Activated naive CD4-positive, alpha-beta T cell treated with anti-CD3 and anti-CD28 coated beads for 36 hours (primary cell): ENCODE results near the gene LRRC43. TPM values are rescaled to one million over a fixed set of nuclear protein-coding genes. Genes with fewer than 3 reads are reported as not detected.

ENCODE experiments used
- CTCF ChIA-PET: fragments of 350-600 bp; sonication (Branson Sonifier 250); formaldehyde crosslinking; loops from one replicate; lab custom pipeline; 2021; ENCODE audit warnings: antibody characterized with exemption; lab: Charles Lee
- DNase-seq: peaks from one replicate; pipeline ENCODE4 v3.0.0-alpha.2; 2020
- H3K27ac Mint-ChIP-seq: one replicate; pipeline ENCODE4 v1.8.0; 2021; ENCODE audit warnings: mild to moderate bottlenecking, mixed read lengths
- H3K27me3 Mint-ChIP-seq: one replicate; pipeline ENCODE4 v1.8.0; 2021; ENCODE audit warnings: low read depth, mixed read lengths
- H3K36me3 Mint-ChIP-seq: one replicate; pipeline ENCODE4 v1.8.0; 2021; ENCODE audit warnings: low read depth, mixed read lengths
- H3K4me1 Mint-ChIP-seq: one replicate; pipeline ENCODE4 v1.8.0; 2021; ENCODE audit warnings: low read depth, mixed read lengths
- H3K4me3 Mint-ChIP-seq: one replicate; pipeline ENCODE4 v1.8.0; 2021; ENCODE audit warnings: mild to moderate bottlenecking, moderate library complexity, mixed read lengths
- H3K9me3 Mint-ChIP-seq: one replicate; pipeline ENCODE4 v1.8.0; 2021; ENCODE audit warnings: mixed read lengths
- intact Hi-C: fragments of 100-400 bp; cut with micrococcal nuclease; formaldehyde crosslinking; loops from one replicate; pipeline ENCODE4 v1.15.1; 2023
- total RNA-seq, 2 experiments: library from RNA; stranded (reverse); gene quantifications; one replicate each; pipeline ENCODE4 v1.2.3, GENCODE V29; 2021

LRRC43 gene
- under 1 TPM in 1 of 2 experiments, not detected in 1; 0.60 TPM for total RNA-seq

- Mint-ChIP-seq H3K4me1 (peaks cover 7% of the 10 kb centered on the region), H3K9me3 (no peaks in the 10 kb centered on the region), H3K4me3 (peak within 1 kb of the TSS; percentile 75), H3K27ac (no peak within 1 kb of the TSS), H3K36me3 (no peaks in the 10 kb centered on the region), H3K27me3 (peaks cover 7% of the 10 kb centered on the region)
- CTCF ChIA-PET = interaction anchor here (0.6 to 1.5 kb wide), 2 partner anchors 53 to 748 kb away, joined by 3 to 4 read pairs; no protein-coding TSS in a partner anchor
- intact Hi-C loops = no loop called here
- DNase-seq = peak; percentile 44
These were observed at the start of gene LRRC43 for GRCh38 chr12:122182887-122183587. Gene LRRC43, plus strand, starts transcription at chr12:122183123. Its CDS starts 22 bp downstream, at chr12:122183145.

- intact Hi-C loops = no loop called here
- CTCF ChIA-PET = interaction anchor here (1.0 to 1.9 kb wide), 3 partner anchors 10 to 70 kb away, joined by 4 to 11 read pairs (median 4); no protein-coding TSS in a partner anchor
- Mint-ChIP-seq H3K36me3 (peaks cover 2% of the 10 kb centered on the region), H3K9me3 (no peaks in the 10 kb centered on the region), H3K4me3 (no peak overlapping the region), H3K27ac (no peak overlapping the region), H3K4me1 (no peaks in the 10 kb centered on the region), H3K27me3 (no peaks in the 10 kb centered on the region)
- no peak for DNase-seq
These were observed 49.6 kb upstream of the LRRC43 start for GRCh38 chr12:122133192-122133950.

- H3K36me3 Mint-ChIP-seq = peaks cover 2% of the 10 kb centered on the region
- CTCF ChIA-PET = no interaction called here
These were observed 47.4 kb upstream of the LRRC43 start for GRCh38 chr12:122135437-122136031.

GRCh38 chr12:122137229-122137628, 45.7 kb upstream of the LRRC43 start:
- no peaks in the 10 kb centered on the region for H3K27me3 Mint-ChIP-seq
- H3K9me3 Mint-ChIP-seq = no peaks in the 10 kb centered on the region
- CTCF ChIA-PET = no interaction called here
- H3K27ac Mint-ChIP-seq = no peak overlapping the region
- DNase-seq = no peak
- peaks cover 2% of the 10 kb centered on the region for H3K36me3 Mint-ChIP-seq
- no peak overlapping the region for H3K4me3 Mint-ChIP-seq
- intact Hi-C loops = no loop called here
- no peaks in the 10 kb centered on the region for H3K4me1 Mint-ChIP-seq

More at GRCh38 chr12:122135437-122136031, 47.4 kb upstream of the LRRC43 start:
- no peak for DNase-seq
- intact Hi-C loops = no loop called here
- H3K27ac Mint-ChIP-seq = no peak overlapping the region
- H3K4me3 Mint-ChIP-seq = no peak overlapping the region
- no peaks in the 10 kb centered on the region for H3K9me3 Mint-ChIP-seq
- H3K27me3 Mint-ChIP-seq = no peaks in the 10 kb centered on the region
- H3K4me1 Mint-ChIP-seq = no peaks in the 10 kb centered on the region

GRCh38 chr12:122137681-122138080, 45.2 kb upstream of the LRRC43 start:
- no peak overlapping the region for H3K27ac Mint-ChIP-seq
- peaks cover 2% of the 10 kb centered on the region for H3K36me3 Mint-ChIP-seq
- no peaks in the 10 kb centered on the region for H3K4me1 Mint-ChIP-seq
- no peak overlapping the region for H3K4me3 Mint-ChIP-seq
- DNase-seq = no peak
- no peaks in the 10 kb centered on the region for H3K27me3 Mint-ChIP-seq
- no peaks in the 10 kb centered on the region for H3K9me3 Mint-ChIP-seq
- intact Hi-C loops = no loop called here
- CTCF ChIA-PET = interaction anchor here (0.6 kb wide), 1 partner anchor 137 kb away, joined by 3 read pairs; no protein-coding TSS in a partner anchor

GRCh38 chr12:122138181-122138580, 44.7 kb upstream of the LRRC43 start:
- Mint-ChIP-seq H3K27ac (no peak overlapping the region), H3K27me3 (no peaks in the 10 kb centered on the region), H3K4me1 (no peaks in the 10 kb centered on the region), H3K36me3 (peaks cover 1% of the 10 kb centered on the region), H3K4me3 (no peak overlapping the region), H3K9me3 (no peaks in the 10 kb centered on the region)
- no peak for DNase-seq
- intact Hi-C loops = no loop called here
- CTCF ChIA-PET = interaction anchor here (0.6 kb wide), 1 partner anchor 136 kb away, joined by 3 read pairs; no protein-coding TSS in a partner anchor

- peaks cover 1% of the 10 kb centered on the region for H3K36me3 Mint-ChIP-seq
- CTCF ChIA-PET = no interaction called here
- DNase-seq = no peak
- H3K27ac Mint-ChIP-seq = no peak overlapping the region
- no peaks in the 10 kb centered on the region for H3K9me3 Mint-ChIP-seq
- H3K4me3 Mint-ChIP-seq = no peak overlapping the region
- intact Hi-C loops = no loop called here
- H3K27me3 Mint-ChIP-seq = no peaks in the 10 kb centered on the region
- H3K4me1 Mint-ChIP-seq = no peaks in the 10 kb centered on the region
These were observed 44.3 kb upstream of the LRRC43 start for GRCh38 chr12:122138616-122139015.

GRCh38 chr12:122139266-122139665, 43.7 kb upstream of the LRRC43 start:
- Mint-ChIP-seq H3K9me3 (no peaks in the 10 kb centered on the region), H3K4me1 (no peaks in the 10 kb centered on the region), H3K27me3 (no peaks in the 10 kb centered on the region), H3K36me3 (no peaks in the 10 kb centered on the region), H3K4me3 (no peak overlapping the region), H3K27ac (no peak overlapping the region)
- CTCF ChIA-PET = interaction anchor here (0.6 to 0.8 kb wide), 2 partner anchors 17 to 136 kb away, joined by 3 to 5 read pairs; no protein-coding TSS in a partner anchor
- DNase-seq = no peak
- intact Hi-C loops = no loop called here

- H3K27me3 Mint-ChIP-seq = no peaks in the 10 kb centered on the region
- H3K4me1 Mint-ChIP-seq = no peaks in the 10 kb centered on the region
- intact Hi-C loops = no loop called here
- no peaks in the 10 kb centered on the region for H3K9me3 Mint-ChIP-seq
- no peak overlapping the region for H3K27ac Mint-ChIP-seq
- no peak overlapping the region for H3K4me3 Mint-ChIP-seq
- no peaks in the 10 kb centered on the region for H3K36me3 Mint-ChIP-seq
- CTCF ChIA-PET = interaction anchor here (0.6 to 0.8 kb wide), 2 partner anchors 18 to 136 kb away, joined by 3 to 5 read pairs; no protein-coding TSS in a partner anchor
- no peak for DNase-seq
These were observed 43.0 kb upstream of the LRRC43 start for GRCh38 chr12:122139941-122140340.

- Mint-ChIP-seq H3K4me1 (no peaks in the 10 kb centered on the region), H3K36me3 (no peaks in the 10 kb centered on the region), H3K27me3 (no peaks in the 10 kb centered on the region), H3K4me3 (no peak overlapping the region), H3K9me3 (no peaks in the 10 kb centered on the region), H3K27ac (no peak overlapping the region)
- intact Hi-C loops = no loop called here
- CTCF ChIA-PET = no interaction called here
- no peak for DNase-seq
These were observed 42.3 kb upstream of the LRRC43 start for GRCh38 chr12:122140467-122141257.

- no peak for DNase-seq
- Mint-ChIP-seq H3K4me1 (no peaks in the 10 kb centered on the region), H3K36me3 (no peaks in the 10 kb centered on the region), H3K27ac (no peak overlapping the region), H3K9me3 (no peaks in the 10 kb centered on the region), H3K4me3 (no peak overlapping the region), H3K27me3 (no peaks in the 10 kb centered on the region)
- CTCF ChIA-PET = interaction anchor here (0.6 kb wide), 1 partner anchor 42 kb away, joined by 3 read pairs; no protein-coding TSS in a partner anchor
- intact Hi-C loops = no loop called here
These were observed 40.8 kb upstream of the LRRC43 start for GRCh38 chr12:122141911-122142725.
